ENCODE data around the gene FLAD1. TPM values are rescaled to one million over a fixed set of nuclear protein-coding genes. Genes with fewer than 3 reads are reported as not detected.

FLAD1 gene
- total RNA-seq, 1 donor from 2014 or later: 20.6 TPM

GRCh38 chr1:155033524-155033923 is 50.4 kb downstream of the FLAD1 start, which contains the start of the genes DCST1 and DCST2:
Gene DCST1 (plus strand): TSS chr1:155033824. CDS start chr1:155034037, 213 bp downstream.
Gene DCST2 (minus strand): TSS chr1:155033781. CDS start chr1:155033701, 80 bp downstream.
- Histone ChIP-seq H3K9me3 (no peaks in the 10 kb centered on the region), H3K4me1 (peaks cover 20% of the 10 kb centered on the region), H3K27ac (no peak within 1 kb of the TSS), H3K4me3 (no peak within 1 kb of the TSS), H3K36me3 (no peaks in the 10 kb centered on the region), H3K27me3 (no peaks in the 10 kb centered on the region)
- TF ChIP-seq POLR2AphosphoS5 (IDR thresholded peaks at IDR 0.05; ENCODE audit: insufficient read depth in 1 of 2, low read depth in 1 of 2): no peak
- TF ChIP-seq POLR2A (IDR thresholded peaks at IDR 0.05): no peak
- no peak for TF ChIP-seq CTCF (IDR thresholded peaks at IDR 0.05)
- intact Hi-C loops (cut with DNase I): no loop called here
- DNase-seq (ENCODE audit: extremely low spot score in 2 of 2): no peak

GRCh38 chr1:155034318-155035208 is 51.4 kb downstream of the FLAD1 start:
- H3K4me1 ChIP-seq: peaks cover 29% of the 10 kb centered on the region
- no peaks in the 10 kb centered on the region for H3K36me3 ChIP-seq
- no peak overlapping the region for H3K4me3 ChIP-seq
- no peaks in the 10 kb centered on the region for H3K9me3 ChIP-seq
- TF ChIP-seq POLR2A (IDR thresholded peaks at IDR 0.05) (no peak), CTCF (IDR thresholded peaks at IDR 0.05) (no peak), POLR2AphosphoS5 (IDR thresholded peaks at IDR 0.05; ENCODE audit: insufficient read depth in 1 of 2, low read depth in 1 of 2) (no peak)
- H3K27me3 ChIP-seq: no peaks in the 10 kb centered on the region
- no peak overlapping the region for H3K27ac ChIP-seq
- intact Hi-C loops (cut with DNase I): no loop called here
- DNase-seq (ENCODE audit: extremely low spot score in 2 of 2): no peak

- no peaks in the 10 kb centered on the region for H3K36me3 ChIP-seq
- peaks cover 30% of the 10 kb centered on the region for H3K4me1 ChIP-seq
- no peaks in the 10 kb centered on the region for H3K27me3 ChIP-seq
- no peak overlapping the region for H3K4me3 ChIP-seq
- TF ChIP-seq POLR2AphosphoS5 (IDR thresholded peaks at IDR 0.05; ENCODE audit: insufficient read depth in 1 of 2, low read depth in 1 of 2) (no peak), POLR2A (IDR thresholded peaks at IDR 0.05) (no peak), CTCF (IDR thresholded peaks at IDR 0.05) (no peak)
- intact Hi-C loops (cut with DNase I): no loop called here
- no peak overlapping the region for H3K27ac ChIP-seq
- no peaks in the 10 kb centered on the region for H3K9me3 ChIP-seq
- no peak for DNase-seq (ENCODE audit: extremely low spot score in 2 of 2)
Observed at GRCh38 chr1:155035936-155036335, 52.8 kb downstream of the FLAD1 start.

GRCh38 chr1:155037043-155037442 is 53.9 kb downstream of the FLAD1 start:
- Histone ChIP-seq H3K4me3 (no peak overlapping the region), H3K27ac (peak overlapping the region; percentile 76), H3K27me3 (no peaks in the 10 kb centered on the region), H3K9me3 (no peaks in the 10 kb centered on the region), H3K36me3 (no peaks in the 10 kb centered on the region), H3K4me1 (peaks cover 30% of the 10 kb centered on the region)
- no peak for DNase-seq (ENCODE audit: extremely low spot score in 2 of 2)
- TF ChIP-seq POLR2A (IDR thresholded peaks at IDR 0.05): no peak
- no peak for TF ChIP-seq POLR2AphosphoS5 (IDR thresholded peaks at IDR 0.05; ENCODE audit: insufficient read depth in 1 of 2, low read depth in 1 of 2)
- no peak for TF ChIP-seq CTCF (IDR thresholded peaks at IDR 0.05)
- intact Hi-C loops (cut with DNase I): no loop called here
